Heart left ventricle (tissue), 13 donors: ENCODE measurements around the gene ADGRD1.

Experiments
- POLR2A ChIP-seq, 2 donors: fragments of 450-650 bp; IDR thresholded peaks; one replicate each; pipeline ENCODE4 v1.6.1; 2017; ENCODE audit warnings: antibody characterized with exemption in 2 of 2, mild to moderate bottlenecking in 2 of 2, moderate library complexity in 2 of 2
- TF ChIP-seq, protein P1 (sequence below), 12 donors: fragments of 200-600 bp; sonication (generic) in 4 of 12; IDR thresholded peaks; one replicate each; pipeline versions ENCODE4 v1.5.0 to v1.8.0; 2018 to 2022; ENCODE audit warnings: antibody characterized with exemption in 12 of 12, mild to moderate bottlenecking in 5 of 12
- donor health status: ischemic (EF 13 %, LVEDD 7.1; RV severe dilation, severe dysfunction).
- donor health status: DM: no; HTN: yes; CAD: no.
- donor health status: DM: no; HTN: no; CAD: no.
- donor health status: ischemic (EF 25% LVEDD 6.9; RV normal size, moderate dysfunction).
- donor health status: ischemic (EF 25% LVEDD 5.7; RV mildly dilated, moderate dysfunction).
- donor health status: ischemic (EF 35%, LVEDD 5.7; RV mildly dilated, moderate dysfunction).
- donor health status: nonischemic (EF 11% LVEDD 7.7; RV severe dilation, severe dysfunction).
- donor health status: DM: yes; HTN: yes; CAD: no.
- donor health status: PGD.
- donor health status: ischemic (EF 29% LVEDD 5.4; RV normal size, mild dysfunction).
- donor health status: nonischemic (EF 23%, LVEDD 6.1; RV moderate dilation, normal function).

DNA sequence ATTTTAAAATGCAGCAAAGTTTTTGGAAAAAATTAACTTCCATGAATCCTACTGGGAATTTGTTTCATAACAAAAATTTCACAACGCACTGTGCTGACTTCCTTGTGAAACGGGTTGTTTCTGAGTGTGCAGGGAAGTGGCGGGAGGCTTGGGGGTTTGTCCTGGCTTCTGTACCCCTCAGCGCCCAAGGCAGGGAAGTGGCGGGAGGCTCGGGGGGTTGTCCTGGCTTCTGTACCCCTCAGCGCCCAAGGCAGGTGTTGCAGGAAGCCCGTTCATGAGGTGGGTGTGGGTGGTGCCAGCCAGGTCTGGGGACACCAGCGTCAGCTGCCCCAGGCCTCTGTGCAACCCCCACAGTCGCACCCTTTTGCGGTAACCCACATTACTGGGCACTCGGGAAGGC lies 25.1 kb downstream of the ADGRD1 start:
- TF ChIP-seq, protein P1, sequence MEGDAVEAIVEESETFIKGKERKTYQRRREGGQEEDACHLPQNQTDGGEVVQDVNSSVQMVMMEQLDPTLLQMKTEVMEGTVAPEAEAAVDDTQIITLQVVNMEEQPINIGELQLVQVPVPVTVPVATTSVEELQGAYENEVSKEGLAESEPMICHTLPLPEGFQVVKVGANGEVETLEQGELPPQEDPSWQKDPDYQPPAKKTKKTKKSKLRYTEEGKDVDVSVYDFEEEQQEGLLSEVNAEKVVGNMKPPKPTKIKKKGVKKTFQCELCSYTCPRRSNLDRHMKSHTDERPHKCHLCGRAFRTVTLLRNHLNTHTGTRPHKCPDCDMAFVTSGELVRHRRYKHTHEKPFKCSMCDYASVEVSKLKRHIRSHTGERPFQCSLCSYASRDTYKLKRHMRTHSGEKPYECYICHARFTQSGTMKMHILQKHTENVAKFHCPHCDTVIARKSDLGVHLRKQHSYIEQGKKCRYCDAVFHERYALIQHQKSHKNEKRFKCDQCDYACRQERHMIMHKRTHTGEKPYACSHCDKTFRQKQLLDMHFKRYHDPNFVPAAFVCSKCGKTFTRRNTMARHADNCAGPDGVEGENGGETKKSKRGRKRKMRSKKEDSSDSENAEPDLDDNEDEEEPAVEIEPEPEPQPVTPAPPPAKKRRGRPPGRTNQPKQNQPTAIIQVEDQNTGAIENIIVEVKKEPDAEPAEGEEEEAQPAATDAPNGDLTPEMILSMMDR (IDR thresholded peaks at IDR 0.05), result no peak
- TF ChIP-seq POLR2A (IDR thresholded peaks at IDR 0.05), result no peak
